ENCODE measurements around the gene ATP13A3. TPM values are rescaled to one million over a fixed set of nuclear protein-coding genes. Genes with fewer than 3 reads are reported as not detected.
A peak's percentile ranks its signal among the peaks of the same experiment; 100 is the strongest.

The ATP13A3 gene
- total and polyA plus RNA-seq, 2 donors (not counting 1 experiment from before 2014, with no cell fraction given) = 6.1 to 61.1 TPM

GRCh38 chr3:194474675-194475074 is 12.1 kb downstream of the ATP13A3 start:
- POLR2A ChIA-PET = no interaction called here
- Histone ChIP-seq H3K9me3 (ENCODE audit: control extremely low read depth in 1 of 3, control insufficient read depth in 2 of 3, insufficient read depth in 1 of 3, low read length in 2 of 3) (no peaks in the 10 kb centered on the region), H3K27me3 (replicated peaks in 1 of 4; ENCODE audit: control extremely low read depth in 1 of 4, control insufficient read depth in 3 of 4, insufficient read depth in 4 of 4, low read length in 3 of 4) (no peaks in the 10 kb centered on the region), H3K27ac (ENCODE audit: low read length in 2 of 2) (no peak overlapping the region), H3K9ac (ENCODE audit: low read length) (no peak overlapping the region), H4K20me1 (ENCODE audit: control insufficient read depth, insufficient read depth, low read length, poor library complexity, severe bottlenecking) (peaks cover 22% of the 10 kb centered on the region), H3K36me3 (replicated peaks in 1 of 2; ENCODE audit: control extremely low read depth in 1 of 2, control insufficient read depth in 1 of 2, extremely low read depth in 1 of 2, insufficient read depth in 2 of 2, low read length in 1 of 2) (peaks cover 5 to 6% of the 10 kb centered on the region in 2 experiments), H3K4me1 (ENCODE audit: control insufficient read depth in 2 of 2, insufficient read depth in 2 of 2, low read length in 2 of 2) (no peaks in the 10 kb centered on the region), H3K4me3 (ENCODE audit: control extremely low read depth in 1 of 5, extremely low read depth in 1 of 5, insufficient read depth in 1 of 5, low read depth in 2 of 5, low read length in 4 of 5) (no peak overlapping the region), H2AFZ (ENCODE audit: insufficient read depth, low read depth, low read length, poor library complexity, severe bottlenecking) (no peak overlapping the region), H3K79me2 (ENCODE audit: control insufficient read depth, insufficient read depth, low read length) (peaks cover 74% of the 10 kb centered on the region), H3K4me2 (replicated peaks; ENCODE audit: low read depth, low read length, poor library complexity, severe bottlenecking) (no peak overlapping the region)
- Mint-ChIP-seq H3K4me3 (no peak overlapping the region), H3K27me3 (no peaks in the 10 kb centered on the region), H3K9me3 (ENCODE audit: insufficient read depth) (no peaks in the 10 kb centered on the region), H3K27ac (no peak overlapping the region), H3K4me1 (peaks cover 9% of the 10 kb centered on the region)
- TF ChIP-seq CTCF (IDR thresholded peaks at IDR 0.05) (no peak), EZH2 (IDR thresholded peaks at IDR 0.05; ENCODE audit: borderline replicate concordance, insufficient read depth, low read depth, low read length, poor library complexity, severe bottlenecking) (no peak)
- CTCF ChIA-PET = interaction anchor here (0.7 to 12.6 kb wide), 15 partner anchors 9 to 126 kb away, joined by 3 to 193 read pairs (median 4); no protein-coding TSS in a partner anchor
- WGBS (ENCODE audit: insufficient coverage) = 100% methylated on average over 3 of the region's 7 CpGs
- intact Hi-C loops (cut with micrococcal nuclease) = no loop called here
- ATAC-seq (ENCODE audit: low read depth) (no peak), DNase-seq (no peak)

- no peak overlapping the region for H3K4me3 Mint-ChIP-seq
- DNase-seq = peak; percentile 71
Measured at GRCh38 chr3:194472290-194472920, 14.4 kb downstream of the ATP13A3 start.

More at GRCh38 chr3:194472290-194472920, 14.4 kb downstream of the ATP13A3 start:
- WGBS (ENCODE audit: insufficient coverage) = no CpG with 5 or more reads among the region's 4 CpGs
- Mint-ChIP-seq H3K9me3 (ENCODE audit: insufficient read depth) (no peaks in the 10 kb centered on the region), H3K4me1 (peaks cover 9% of the 10 kb centered on the region), H3K27me3 (no peaks in the 10 kb centered on the region), H3K27ac (no peak overlapping the region)
- intact Hi-C loops (cut with micrococcal nuclease) = loop anchor here (1.0 kb wide), 3 partner anchors 48 to 122 kb away; no protein-coding TSS in a partner anchor
- Histone ChIP-seq H3K27me3 (replicated peaks in 1 of 4; ENCODE audit: control extremely low read depth in 1 of 4, control insufficient read depth in 3 of 4, insufficient read depth in 4 of 4, low read length in 3 of 4) (no peaks in the 10 kb centered on the region), H4K20me1 (ENCODE audit: control insufficient read depth, insufficient read depth, low read length, poor library complexity, severe bottlenecking) (peaks cover 5% of the 10 kb centered on the region), H3K27ac (ENCODE audit: low read length in 2 of 2) (no peak overlapping the region), H3K4me3 (ENCODE audit: control extremely low read depth in 1 of 5, extremely low read depth in 1 of 5, insufficient read depth in 1 of 5, low read depth in 2 of 5, low read length in 4 of 5) (no peak overlapping the region), H3K79me2 (ENCODE audit: control insufficient read depth, insufficient read depth, low read length) (peaks cover 77% of the 10 kb centered on the region), H3K4me1 (ENCODE audit: control insufficient read depth in 2 of 2, insufficient read depth in 2 of 2, low read length in 2 of 2) (no peaks in the 10 kb centered on the region), H3K36me3 (replicated peaks in 1 of 2; ENCODE audit: control extremely low read depth in 1 of 2, control insufficient read depth in 1 of 2, extremely low read depth in 1 of 2, insufficient read depth in 2 of 2, low read length in 1 of 2) (no peaks in the 10 kb centered on the region), H2AFZ (ENCODE audit: insufficient read depth, low read depth, low read length, poor library complexity, severe bottlenecking) (no peak overlapping the region), H3K9ac (ENCODE audit: low read length) (no peak overlapping the region), H3K9me3 (ENCODE audit: control extremely low read depth in 1 of 3, control insufficient read depth in 2 of 3, insufficient read depth in 1 of 3, low read length in 2 of 3) (no peaks in the 10 kb centered on the region), H3K4me2 (replicated peaks; ENCODE audit: low read depth, low read length, poor library complexity, severe bottlenecking) (no peak overlapping the region)
- no peak for TF ChIP-seq EZH2 (IDR thresholded peaks at IDR 0.05; ENCODE audit: borderline replicate concordance, insufficient read depth, low read depth, low read length, poor library complexity, severe bottlenecking)
- TF ChIP-seq CTCF (IDR thresholded peaks at IDR 0.05) = peak; percentile 99
- peak; percentile 90 for ATAC-seq (ENCODE audit: low read depth)
- ChIA-PET CTCF (interaction anchor here (0.6 to 12.6 kb wide), 38 partner anchors 9 to 920 kb away, joined by 3 to 193 read pairs (median 5); partner anchors contain the start of gene TMEM44), POLR2A (interaction anchor here (0.7 kb wide), 1 partner anchor 84 kb away, joined by 5 read pairs; no protein-coding TSS in a partner anchor)

Data from B cell (primary cell).